ENCODE data around the gene LCT.

GRCh38 chr2:135791418-135792190 is 45.4 kb downstream of the LCT start:
- no peak for TF ChIP-seq CTCF (conservative IDR thresholded peaks at IDR 0.05 in 1 of 2, IDR thresholded peaks at IDR 0.05 in 1 of 2; ENCODE audit: low read depth in 1 of 2, low read length in 2 of 2)
- no peak for TF ChIP-seq EZH2 (IDR thresholded peaks at IDR 0.05; ENCODE audit: low read length, missing control alignments)

Data from fibroblast of lung (primary cell).